Measurements from ENCODE around the gene SIDT2.
A peak's percentile ranks its signal among the peaks of the same experiment; 100 is the strongest.

Gene SIDT2

GRCh38 chr11:117223741-117224689 is 45.5 kb downstream of the SIDT2 start:
- no peak for DNase-seq

DNA sequence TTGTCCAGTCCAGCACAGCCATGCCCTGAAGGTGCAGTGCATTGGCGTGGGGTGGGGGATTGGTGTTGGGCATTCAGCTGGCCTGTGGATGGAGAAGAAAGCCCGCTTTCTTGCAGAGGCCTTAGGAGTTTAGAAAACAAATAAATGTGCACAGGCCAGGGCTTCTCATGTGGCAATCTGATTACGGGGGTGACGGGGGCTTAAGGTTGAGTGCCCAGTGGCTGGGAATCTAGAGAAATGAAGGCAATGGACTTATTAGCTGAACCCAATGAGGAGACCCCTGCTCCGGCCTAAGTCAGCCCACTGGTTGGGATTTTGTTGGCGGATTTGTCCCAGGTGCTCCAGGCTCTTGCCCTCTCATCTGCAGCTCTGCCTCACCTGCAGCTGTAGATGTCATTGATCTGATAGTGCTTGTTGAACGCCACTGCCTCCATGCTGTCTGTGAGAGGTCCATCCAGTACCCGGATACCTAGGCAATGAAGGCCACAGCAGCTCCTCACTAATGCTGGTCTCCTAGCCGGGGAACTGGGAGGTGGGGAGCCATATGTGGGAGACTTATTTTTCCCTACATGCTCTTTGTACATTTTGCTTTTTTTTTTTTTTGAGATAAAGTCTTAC is 47.1 kb downstream of the SIDT2 start:
- DNase-seq, result no peak

DNA sequence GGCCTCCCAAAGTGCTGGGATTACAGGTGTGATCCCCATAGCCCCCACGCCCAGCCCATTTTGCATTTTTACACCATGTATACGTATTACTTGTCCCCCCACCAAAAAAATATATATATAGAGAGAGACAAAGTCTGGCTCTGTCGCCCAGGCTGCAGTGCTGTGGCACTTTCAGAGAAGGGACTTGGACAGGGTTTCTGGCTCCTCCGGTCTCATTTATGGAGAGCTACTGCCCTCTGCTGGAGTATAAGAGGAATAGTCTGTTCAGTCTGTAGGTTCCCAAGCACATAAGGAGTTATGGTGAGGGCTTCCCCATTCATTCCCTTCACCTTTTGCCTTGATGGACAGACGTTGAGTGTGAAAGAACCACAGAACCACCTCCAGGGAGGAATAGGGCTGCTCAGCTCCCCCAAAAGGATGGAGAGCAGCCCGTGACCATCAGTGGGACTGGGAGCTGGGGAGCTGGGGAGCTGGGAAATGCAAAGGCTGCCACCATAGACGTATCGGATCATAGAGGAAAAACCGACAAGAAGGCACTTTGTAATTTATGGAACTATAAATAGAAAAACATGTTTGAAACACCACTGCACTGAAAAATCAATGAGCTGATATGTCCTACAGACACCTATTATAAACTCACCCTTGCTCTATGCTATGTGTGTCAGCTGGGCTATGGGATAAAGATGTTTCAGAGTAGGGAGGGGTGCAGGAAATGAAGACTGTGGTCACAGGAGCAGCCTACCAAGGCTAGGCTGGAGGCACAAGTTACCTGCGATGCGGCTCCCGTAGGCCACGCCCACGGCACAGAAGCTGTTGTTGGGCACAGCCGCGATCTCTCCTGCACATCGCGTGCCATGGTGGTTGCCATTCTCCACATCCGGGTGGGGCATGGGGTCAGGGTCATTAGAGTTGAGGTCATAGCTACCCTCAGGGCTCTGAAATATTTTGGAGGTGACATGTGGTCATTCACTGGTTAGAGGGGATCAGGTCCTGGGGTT is 48.1 kb downstream of the SIDT2 start:
- peak in 1 of 2 donors; percentile 77 for DNase-seq

- DNase-seq, result no peak
Measured at GRCh38 chr11:117228091-117228490, 49.5 kb downstream of the SIDT2 start.

DNA sequence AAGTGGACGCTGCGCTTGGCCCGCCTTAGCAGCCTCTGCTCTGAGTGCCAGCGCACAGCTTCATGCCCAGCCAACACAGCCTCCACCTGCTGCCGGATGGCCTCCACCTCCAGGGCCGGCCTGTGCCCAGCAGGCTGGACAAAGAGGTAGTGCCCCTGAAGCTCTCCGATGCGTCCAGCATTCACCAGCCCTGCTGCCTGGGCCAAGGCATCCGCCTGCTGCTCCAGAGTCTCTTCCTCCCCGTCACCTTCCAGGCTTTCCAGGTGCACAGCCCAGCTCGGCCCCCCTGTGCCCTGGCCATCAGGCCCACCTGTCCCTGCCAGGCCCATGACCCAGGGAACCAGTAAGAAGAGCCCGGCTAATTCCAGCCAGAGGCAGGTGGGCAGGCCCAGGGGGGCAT is 50.9 kb downstream of the SIDT2 start:
- DNase-seq, result no peak

- DNase-seq, result no peak
Measured at GRCh38 chr11:117229931-117230285, 51.4 kb downstream of the SIDT2 start.

DNA sequence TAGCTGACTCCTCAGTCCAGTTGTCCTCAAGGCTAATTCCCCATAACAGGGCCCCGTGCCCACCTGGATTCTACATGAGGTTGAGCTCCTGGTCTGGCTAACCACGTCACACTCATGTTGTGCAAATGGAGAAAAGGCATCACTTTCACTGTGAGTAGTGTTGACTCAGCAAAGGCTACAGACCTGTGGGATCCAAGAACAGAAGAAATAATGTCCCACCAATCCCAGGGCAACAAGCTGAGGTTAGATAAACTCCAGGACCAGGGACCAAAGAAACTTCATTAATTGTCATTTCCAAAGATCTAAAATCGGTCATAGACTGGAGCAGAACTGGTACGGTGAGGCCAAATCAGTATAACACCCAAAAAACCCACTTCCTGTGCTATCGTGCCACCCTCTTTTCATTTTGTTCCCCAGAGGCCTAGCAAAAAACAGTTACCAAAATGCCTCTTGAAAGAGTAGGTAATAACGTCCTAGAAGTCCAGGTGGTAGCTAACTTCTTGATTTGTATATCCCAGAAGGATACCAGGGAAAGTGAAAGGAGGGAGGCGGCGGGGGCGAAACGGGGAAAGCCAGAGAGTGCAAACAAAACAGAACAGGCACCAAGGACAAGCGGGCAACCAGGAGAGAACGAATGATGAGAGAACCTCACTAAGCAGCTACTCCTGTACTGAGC is 51.9 kb downstream of the SIDT2 start:
- DNase-seq, result no peak

- DNase-seq, result no peak
Measured at GRCh38 chr11:117230999-117231841, 52.7 kb downstream of the SIDT2 start.

- no peak for DNase-seq
Measured at GRCh38 chr11:117231842-117232091, 53.2 kb downstream of the SIDT2 start, which contains the start of gene PCSK7. TSS of gene PCSK7 (minus strand) at chr11:117232073. CDS start at chr11:117229844, 2,229 bp downstream.

GRCh38 chr11:117232092-117232878 is 53.7 kb downstream of the SIDT2 start, which contains the start of gene RNF214:
TSS of gene RNF214 (plus strand) at chr11:117232671. CDS start at chr11:117234273, 1,602 bp downstream.
- DNase-seq, result peak in 1 of 2 donors; percentile 70

DNA sequence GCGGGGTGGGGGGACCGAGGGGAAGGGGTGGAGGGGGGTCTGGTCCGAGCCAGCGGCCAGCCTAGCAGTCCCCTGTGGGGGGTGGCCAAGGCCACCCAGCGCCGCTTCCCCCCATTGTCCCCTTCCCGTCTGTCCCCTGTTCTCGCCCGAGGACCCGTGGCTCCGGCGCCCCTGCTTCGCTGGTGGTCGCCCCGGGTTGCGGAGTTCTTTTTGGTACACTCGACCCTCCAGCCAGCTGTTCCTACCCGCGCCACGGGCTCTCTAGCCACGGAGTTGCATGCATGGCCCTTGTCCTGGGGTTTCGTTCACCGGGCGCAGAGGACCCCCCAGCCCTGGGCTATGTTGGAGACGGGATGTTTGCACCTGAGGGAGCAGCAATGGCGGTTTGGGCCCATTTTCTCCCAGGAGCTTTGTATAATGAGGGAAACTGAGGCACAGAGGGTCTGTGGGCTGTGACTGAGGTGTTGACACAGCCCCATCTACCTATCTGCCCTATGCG is 54.4 kb downstream of the SIDT2 start:
- no peak for DNase-seq

DNA sequence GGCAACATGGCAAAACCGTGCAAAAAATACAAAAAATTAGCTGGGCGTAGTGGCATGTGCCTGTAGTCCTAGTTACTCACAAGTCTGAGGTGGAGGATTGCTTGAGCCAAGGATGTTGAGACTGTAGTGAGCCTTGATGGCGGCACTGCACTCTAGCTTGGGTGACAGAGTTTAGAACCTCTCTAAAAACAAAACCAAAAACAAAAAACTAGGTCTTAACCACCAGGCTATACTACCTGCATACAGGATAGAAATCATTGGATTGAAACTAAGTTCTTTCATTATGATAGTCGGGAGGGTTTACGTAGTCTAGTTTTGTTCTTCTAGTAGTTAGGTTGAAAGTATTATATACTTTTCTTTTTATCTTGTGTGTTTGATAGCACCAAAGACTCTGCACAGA is 59.7 kb downstream of the SIDT2 start:
- DNase-seq, result no peak

DNA sequence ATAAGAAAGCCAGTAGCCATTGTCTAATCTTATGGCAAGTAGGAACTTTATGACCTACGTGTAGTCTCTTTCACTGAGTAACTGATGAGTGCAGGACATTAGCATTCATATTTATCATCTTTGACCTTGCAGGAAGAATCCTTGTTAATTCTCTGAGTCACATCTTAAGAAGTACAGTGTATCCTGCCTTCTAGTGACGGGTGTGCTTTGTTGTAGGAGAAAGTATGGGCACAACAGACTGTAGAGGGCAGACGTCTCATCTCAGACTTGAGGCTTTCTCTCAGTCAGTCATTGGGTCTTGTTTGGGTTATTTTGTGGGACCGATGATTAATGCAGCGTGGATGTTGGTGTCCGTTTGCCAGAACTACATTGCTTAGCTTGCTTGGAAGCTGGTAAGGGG is 60.8 kb downstream of the SIDT2 start:
- DNase-seq, result no peak

Data from bone marrow (tissue), 2 donors.